ENCODE results near the gene TEX48.

The TEX48 gene

GRCh38 chr9:114666401-114666800 lies 15.6 kb downstream of the TEX48 start:
- DNase-seq, result no peak

GRCh38 chr9:114664181-114664580 lies 17.8 kb downstream of the TEX48 start:
- no peak for DNase-seq

GRCh38 chr9:114662081-114662989 lies 19.7 kb downstream of the TEX48 start:
- peak; percentile 50 for DNase-seq

GRCh38 chr9:114657705-114658104 lies 24.3 kb downstream of the TEX48 start, which contains the start of gene TEX53:
Gene TEX53 (minus strand): TSS chr9:114657805. CDS start chr9:114657774, 31 bp downstream.
- no peak for DNase-seq

- no peak for DNase-seq
These were observed 25.7 kb downstream of the TEX48 start for GRCh38 chr9:114656301-114656700.

GRCh38 chr9:114655689-114656088 lies 26.3 kb downstream of the TEX48 start:
- no peak for DNase-seq

GRCh38 chr9:114653556-114654159 lies 28.3 kb downstream of the TEX48 start:
- DNase-seq, result peak; percentile 71

GRCh38 chr9:114652776-114653555 lies 29.0 kb downstream of the TEX48 start:
- no peak for DNase-seq

- no peak for DNase-seq
These were observed 38.1 kb downstream of the TEX48 start for GRCh38 chr9:114643896-114644295.

- DNase-seq, result no peak
These were observed 39.0 kb downstream of the TEX48 start for GRCh38 chr9:114643001-114643400.

GRCh38 chr9:114641967-114642366 lies 40.0 kb downstream of the TEX48 start:
- no peak for DNase-seq

GRCh38 chr9:114638404-114638803 lies 43.6 kb downstream of the TEX48 start:
- DNase-seq, result no peak

GRCh38 chr9:114634387-114634786 lies 47.6 kb downstream of the TEX48 start:
- no peak for DNase-seq

- DNase-seq, result no peak
These were observed 48.4 kb downstream of the TEX48 start for GRCh38 chr9:114633438-114634089.

- DNase-seq, result no peak
These were observed 50.8 kb downstream of the TEX48 start for GRCh38 chr9:114631166-114631565.

GRCh38 chr9:114629563-114630090 lies 52.4 kb downstream of the TEX48 start:
- no peak for DNase-seq

GRCh38 chr9:114627553-114627952 lies 54.4 kb downstream of the TEX48 start:
- DNase-seq, result no peak

- no peak for DNase-seq
These were observed 55.5 kb downstream of the TEX48 start for GRCh38 chr9:114626415-114627020.

GRCh38 chr9:114624677-114625076 lies 57.3 kb downstream of the TEX48 start:
- DNase-seq, result no peak

- no peak for DNase-seq
These were observed 59.9 kb downstream of the TEX48 start for GRCh38 chr9:114621975-114622609.

- no peak for DNase-seq
These were observed 60.4 kb downstream of the TEX48 start for GRCh38 chr9:114621561-114621960.
